B cell (primary cell): ENCODE data around the gene MRPL10.

Experiments
- CTCF ChIP-seq: fragments of 200-600 bp; IDR thresholded peaks from one replicate; pipeline ENCODE4 v1.8.0; 2022; ENCODE audit warnings: antibody characterized with exemption, mild to moderate bottlenecking
- EZH2 ChIP-seq: IDR thresholded peaks from 2 replicates; pipeline ENCODE4 v1.6.1; 2012; ENCODE audit warnings: borderline replicate concordance, low read depth, mild to moderate bottlenecking, moderate library complexity, low read length; ENCODE audit not compliant: insufficient read depth, poor library complexity, severe bottlenecking

DNA sequence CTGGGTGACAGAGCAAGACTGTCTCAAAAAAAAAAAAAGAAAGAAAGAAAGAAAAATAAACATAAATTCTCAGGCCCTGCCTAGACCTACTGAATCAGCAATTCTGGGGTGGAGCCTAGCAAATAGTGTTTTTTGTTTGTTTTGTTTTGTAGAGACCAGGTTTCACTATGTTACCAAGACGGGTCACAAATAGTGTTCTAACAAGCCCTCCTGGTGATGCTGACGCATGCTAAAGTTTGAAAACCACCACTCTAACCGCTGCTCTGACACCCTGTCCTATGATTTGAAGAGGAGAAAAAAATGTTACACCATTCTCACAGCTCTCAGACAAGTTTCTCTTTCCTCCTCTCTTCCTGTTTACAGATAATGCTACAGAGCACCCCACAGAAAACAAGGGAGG lies 1.5 kb downstream of the MRPL10 start:
- TF ChIP-seq CTCF, result no peak
- TF ChIP-seq EZH2, result no peak
